SK-N-SH (cell line): ENCODE results near the gene NR2F1-AS1. TPM values are rescaled to one million over a fixed set of nuclear protein-coding genes. Genes with fewer than 3 reads are reported as not detected.
A peak's percentile ranks its signal among the peaks of the same experiment; 100 is the strongest.

ENCODE experiments used
- CTCF ChIA-PET: fragments of 300-600, 350-600 bp; formaldehyde crosslinking; extraction: SDS; loops from one replicate; lab custom pipeline; 2021; lab: Yijun Ruan, JAX
- POLR2A ChIA-PET: fragments of 350-600 bp; sonication (Branson Sonifier 250); formaldehyde crosslinking; extraction: SDS; loops from one replicate; lab custom pipeline; 2020; ENCODE audit warnings: antibody characterized with exemption, inconsistent platforms; lab: Yijun Ruan, JAX
- DNase-seq: peaks from one replicate; pipeline ENCODE4 v3.0.0; 2012
- H2AFZ ChIP-seq: fragments of 200-600 bp; sonication (generic); 2 replicates; pipeline ENCODE4 v1.8.1; 2016; ENCODE audit warnings: antibody characterized with exemption, mild to moderate bottlenecking, low read depth
- H3F3A ChIP-seq: fragments of 200-600 bp; sonication (generic); replicated peaks from 2 replicates; pipeline ENCODE3; 2016; ENCODE audit warnings: antibody characterized with exemption, mild to moderate bottlenecking; ENCODE audit not compliant: insufficient read depth
- H3K27ac ChIP-seq, 2 experiments: fragments of 200-500 bp in 1 of 2; fragments of 200-600 bp in 1 of 2; sonication (Bioruptor generic) in 1 of 2; sonication (generic), shearing (Covaris generic) in 1 of 2; 2 replicates each; pipeline versions ENCODE4 v1.5.1 to v1.6.1; 2014 to 2016; ENCODE audit warnings: low read depth in 2 of 2, inconsistent platforms in 1 of 2, low read length in 1 of 2, mild to moderate bottlenecking in 1 of 2, mixed read lengths in 1 of 2
- H3K27me3 ChIP-seq: fragments of 200-600 bp; sonication (generic), shearing (Covaris generic); 2 replicates; pipeline ENCODE4 v1.6.1; 2016; ENCODE audit warnings: mixed run types; ENCODE audit not compliant: insufficient read depth
- H3K36me3 ChIP-seq, 2 experiments: fragments of 200-500 bp in 1 of 2; fragments of 200-600 bp in 1 of 2; sonication (Bioruptor generic) in 1 of 2; sonication (generic) in 1 of 2; replicated peaks in 1 of 2; 2 replicates each; pipeline versions ENCODE3 to v1.5.1; 2014 to 2016; ENCODE audit warnings: low read length in 1 of 2, mild to moderate bottlenecking in 1 of 2; ENCODE audit not compliant: insufficient read depth in 2 of 2, control insufficient read depth in 1 of 2
- H3K4me1 ChIP-seq, 2 experiments: fragments of 200-500 bp in 1 of 2; fragments of 200-600 bp in 1 of 2; sonication (Bioruptor generic) in 1 of 2; sonication (generic), shearing (Covaris generic) in 1 of 2; 2 replicates each; pipeline versions ENCODE4 v1.5.1 to v1.6.1; 2014 to 2016; ENCODE audit warnings: low read depth in 1 of 2, low read length in 1 of 2, mixed run types in 1 of 2; ENCODE audit not compliant: insufficient read depth in 2 of 2, control insufficient read depth in 1 of 2
- H3K4me2 ChIP-seq: fragments of 200-600 bp; sonication (generic), shearing (Covaris generic); 2 replicates; pipeline ENCODE4 v1.6.1; 2017; ENCODE audit warnings: mixed run types
- H3K4me3 ChIP-seq, 2 experiments: fragments of 200-500 bp in 1 of 2; fragments of 200-600 bp in 1 of 2; sonication (Bioruptor generic) in 1 of 2; sonication (generic), shearing (Covaris generic) in 1 of 2; 2 replicates each; pipeline versions ENCODE4 v1.5.1 to v1.8.1; 2014 to 2016; ENCODE audit warnings: low read depth in 2 of 2, inconsistent platforms in 1 of 2, low read length in 1 of 2, mild to moderate bottlenecking in 1 of 2, mixed read lengths in 1 of 2, moderate library complexity in 1 of 2
- H3K79me2 ChIP-seq: fragments of 200-600 bp; sonication (generic); 2 replicates; pipeline ENCODE4 v1.8.1; 2017; ENCODE audit warnings: mild to moderate bottlenecking; ENCODE audit not compliant: insufficient read depth
- H3K9ac ChIP-seq: fragments of 200-600 bp; sonication (generic); 2 replicates; pipeline ENCODE4 v1.6.1; 2017; ENCODE audit warnings: mixed run types
- H3K9me2 ChIP-seq: fragments of 200-600 bp; sonication (generic); 2 replicates; pipeline ENCODE4 v1.6.1; 2017; ENCODE audit warnings: mixed run types
- H3K9me3 ChIP-seq: fragments of 200-600 bp; sonication (generic); 2 replicates; pipeline ENCODE4 v1.6.1; 2017; ENCODE audit warnings: mixed run types, mild to moderate bottlenecking, moderate library complexity
- H4K20me1 ChIP-seq: fragments of 200-600 bp; sonication (generic); 2 replicates; pipeline ENCODE4 v1.6.1; 2017; ENCODE audit warnings: mild to moderate bottlenecking, mixed run types; ENCODE audit not compliant: insufficient read depth
- ELF1 ChIP-seq: IDR thresholded peaks from 2 replicates; pipeline ENCODE4 v1.4.0; 2012
- EP300 ChIP-seq, 2 experiments: IDR thresholded peaks; 2 replicates each; pipeline versions ENCODE4 v1.4.0 to v1.6.1; 2012; ENCODE audit warnings: borderline replicate concordance in 1 of 2, low read depth in 1 of 2, low read length in 1 of 2
- EZH2phosphoT487 ChIP-seq: fragments of 200-600 bp; sonication (generic); IDR thresholded peaks from 2 replicates; pipeline ENCODE4 v1.6.1; 2017; ENCODE audit warnings: low read depth, mixed run types, mild to moderate bottlenecking, antibody characterized with exemption, moderate library complexity, borderline replicate concordance
- FOSL2 ChIP-seq: IDR thresholded peaks from 2 replicates; pipeline ENCODE4 v1.4.0; 2012; ENCODE audit warnings: low read depth, mild to moderate bottlenecking, moderate library complexity, borderline replicate concordance
- FOXJ3 ChIP-seq: sonication (generic); formaldehyde crosslinking; IDR thresholded peaks from 2 replicates; pipeline ENCODE4 v1.5.1; 2020; ENCODE audit warnings: mild to moderate bottlenecking, missing genetic modification reagents
- FOXM1 ChIP-seq: IDR thresholded peaks from 2 replicates; pipeline ENCODE4 v1.4.0; 2012; ENCODE audit warnings: low read depth, mild to moderate bottlenecking
- JUND ChIP-seq: IDR thresholded peaks from 2 replicates; pipeline ENCODE4 v1.4.0; 2012
- MEF2A ChIP-seq: IDR thresholded peaks from 2 replicates; pipeline ENCODE4 v1.4.0; 2012; ENCODE audit warnings: low read depth, borderline replicate concordance
- MXI1 ChIP-seq: IDR thresholded peaks from 2 replicates; pipeline ENCODE4 v1.6.1; 2012; ENCODE audit warnings: mild to moderate bottlenecking, low read depth, low read length, improper control_type of control experiment
- NRF1 ChIP-seq: IDR thresholded peaks from 2 replicates; pipeline ENCODE4 v1.6.1; 2012; ENCODE audit warnings: low read depth, mild to moderate bottlenecking, low read length
- POLR2AphosphoS5 ChIP-seq: IDR thresholded peaks from 2 replicates; pipeline ENCODE4 v1.6.1; 2012; ENCODE audit warnings: low read depth, low read length
- RAD21 ChIP-seq: IDR thresholded peaks from 2 replicates; pipeline ENCODE4 v1.6.1; 2012; ENCODE audit warnings: mild to moderate bottlenecking, low read length
- RCOR1 ChIP-seq: fragments of 150-350 bp; IDR thresholded peaks from 2 replicates; pipeline ENCODE4 v1.6.1; 2017; ENCODE audit warnings: antibody characterized with exemption, low read length
- RFX5 ChIP-seq: IDR thresholded peaks from 2 replicates; pipeline ENCODE4 v1.6.1; 2012; ENCODE audit warnings: mild to moderate bottlenecking, improper control_type of control experiment, low read length
- SMC3 ChIP-seq: IDR thresholded peaks from 2 replicates; pipeline ENCODE4 v1.6.1; 2012; ENCODE audit warnings: low read depth, low read length, improper control_type of control experiment
- TCF12 ChIP-seq: IDR thresholded peaks from 2 replicates; pipeline ENCODE4 v1.4.0; 2012
- TEAD4 ChIP-seq: IDR thresholded peaks from 2 replicates; pipeline ENCODE4 v1.4.0; 2012; ENCODE audit warnings: mild to moderate bottlenecking, borderline replicate concordance; ENCODE audit not compliant: insufficient read depth
- WGBS: methylation state at CpG from one replicate; pipeline ENCODE4 v1.1.6; 2017; ENCODE audit warnings: low lambda C conversion rate; 5-methylcytosine and 5-hydroxymethylcytosine counted together
- polyA plus RNA-seq, 3 experiments: library from polyadenylated mRNA; depleted of rRNA; stranded (reverse); fragments of >200 nt; gene quantifications; 2 replicates each; pipeline ENCODE4 v1.2.3, GENCODE V29; 2012
- TF ChIP-seq, protein P1 (sequence below): IDR thresholded peaks from 2 replicates; pipeline ENCODE4 v1.4.0; 2012; ENCODE audit warnings: low read depth, borderline replicate concordance
- TF ChIP-seq, protein P2 (sequence below): IDR thresholded peaks from 2 replicates; pipeline ENCODE4 v1.4.0; 2012; ENCODE audit warnings: low read depth
- TF ChIP-seq, protein P3 (sequence below): fragments of 150-350 bp; IDR thresholded peaks from 2 replicates; pipeline ENCODE4 v1.6.1; 2017; ENCODE audit warnings: antibody characterized with exemption, low read length, low read depth, borderline replicate concordance
- TF ChIP-seq, protein P4 (sequence below): fragments of 200-600 bp; sonication (generic); IDR thresholded peaks from 2 replicates; pipeline ENCODE4 v1.6.1; 2017; ENCODE audit warnings: antibody characterized with exemption, mild to moderate bottlenecking, moderate library complexity

NR2F1-AS1 gene
- polyA plus RNA-seq, 1 of the 3 experiments (the other 2 are of a cell fraction): 7.4 TPM

DNA sequence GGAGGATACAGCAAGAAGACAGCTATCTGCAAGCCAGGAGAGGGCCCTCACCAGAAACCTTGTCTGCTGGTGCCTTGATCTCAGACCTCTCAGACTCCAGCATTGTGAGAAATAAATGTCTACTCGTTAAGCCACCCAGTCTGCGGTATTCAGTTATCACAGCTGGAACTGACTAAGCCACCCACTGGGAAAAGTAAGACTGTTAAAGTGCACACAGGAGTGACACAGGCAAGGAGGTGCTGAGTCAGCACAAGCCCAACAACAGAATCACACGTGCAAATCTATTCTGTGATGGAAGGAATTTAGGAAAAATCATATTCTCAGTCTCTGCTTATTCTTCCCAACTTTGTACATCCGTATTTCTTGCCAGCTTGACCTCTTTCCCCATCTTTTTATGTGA is 200.0 kb downstream of the NR2F1-AS1 start:
- Histone ChIP-seq H3K4me2 (no peak overlapping the region), H2AFZ (no peak overlapping the region), H3K27ac (no peak overlapping the region), H4K20me1 (no peaks in the 10 kb centered on the region), H3K4me3 (no peak overlapping the region), H3K36me3 (no peaks in the 10 kb centered on the region), H3K79me2 (no peaks in the 10 kb centered on the region), H3K9me2 (no peaks in the 10 kb centered on the region), H3K4me1 (peaks cover 0 to 7% of the 10 kb centered on the region in 2 experiments; a peak in 2 of 4 replicates), H3K9ac (no peak overlapping the region), H3F3A (no peaks in the 10 kb centered on the region), H3K27me3 (no peaks in the 10 kb centered on the region), H3K9me3 (no peaks in the 10 kb centered on the region)
- ChIA-PET CTCF (interaction anchor here (1.1 kb wide), 1 partner anchor 13 kb away, joined by 3 read pairs; no protein-coding TSS in a partner anchor), POLR2A (no interaction called here)
- 84% methylated on average over 4 of the region's 4 CpGs for WGBS
- DNase-seq: no peak
- no peak for TF ChIP-seq TEAD4
- TF ChIP-seq RFX5: no peak
- TF ChIP-seq MXI1: no peak
- TF ChIP-seq JUND: no peak
- TF ChIP-seq POLR2AphosphoS5: no peak
- TF ChIP-seq, protein P1, sequence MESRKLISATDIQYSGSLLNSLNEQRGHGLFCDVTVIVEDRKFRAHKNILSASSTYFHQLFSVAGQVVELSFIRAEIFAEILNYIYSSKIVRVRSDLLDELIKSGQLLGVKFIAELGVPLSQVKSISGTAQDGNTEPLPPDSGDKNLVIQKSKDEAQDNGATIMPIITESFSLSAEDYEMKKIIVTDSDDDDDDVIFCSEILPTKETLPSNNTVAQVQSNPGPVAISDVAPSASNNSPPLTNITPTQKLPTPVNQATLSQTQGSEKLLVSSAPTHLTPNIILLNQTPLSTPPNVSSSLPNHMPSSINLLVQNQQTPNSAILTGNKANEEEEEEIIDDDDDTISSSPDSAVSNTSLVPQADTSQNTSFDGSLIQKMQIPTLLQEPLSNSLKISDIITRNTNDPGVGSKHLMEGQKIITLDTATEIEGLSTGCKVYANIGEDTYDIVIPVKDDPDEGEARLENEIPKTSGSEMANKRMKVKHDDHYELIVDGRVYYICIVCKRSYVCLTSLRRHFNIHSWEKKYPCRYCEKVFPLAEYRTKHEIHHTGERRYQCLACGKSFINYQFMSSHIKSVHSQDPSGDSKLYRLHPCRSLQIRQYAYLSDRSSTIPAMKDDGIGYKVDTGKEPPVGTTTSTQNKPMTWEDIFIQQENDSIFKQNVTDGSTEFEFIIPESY: no peak
- TF ChIP-seq FOSL2: no peak
- TF ChIP-seq EP300 (IDR thresholded peaks at IDR 0.05; ENCODE audit: borderline replicate concordance in 1 of 2, low read depth in 1 of 2, low read length in 1 of 2): no peak
- no peak for TF ChIP-seq RCOR1
- TF ChIP-seq, protein P2, sequence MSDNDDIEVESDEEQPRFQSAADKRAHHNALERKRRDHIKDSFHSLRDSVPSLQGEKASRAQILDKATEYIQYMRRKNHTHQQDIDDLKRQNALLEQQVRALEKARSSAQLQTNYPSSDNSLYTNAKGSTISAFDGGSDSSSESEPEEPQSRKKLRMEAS: no peak
- TF ChIP-seq NRF1: no peak
- TF ChIP-seq, protein P3, sequence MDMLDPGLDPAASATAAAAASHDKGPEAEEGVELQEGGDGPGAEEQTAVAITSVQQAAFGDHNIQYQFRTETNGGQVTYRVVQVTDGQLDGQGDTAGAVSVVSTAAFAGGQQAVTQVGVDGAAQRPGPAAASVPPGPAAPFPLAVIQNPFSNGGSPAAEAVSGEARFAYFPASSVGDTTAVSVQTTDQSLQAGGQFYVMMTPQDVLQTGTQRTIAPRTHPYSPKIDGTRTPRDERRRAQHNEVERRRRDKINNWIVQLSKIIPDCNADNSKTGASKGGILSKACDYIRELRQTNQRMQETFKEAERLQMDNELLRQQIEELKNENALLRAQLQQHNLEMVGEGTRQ: no peak
- TF ChIP-seq SMC3: no peak
- TF ChIP-seq FOXJ3: no peak
- no peak for TF ChIP-seq EZH2phosphoT487
- no peak for TF ChIP-seq MEF2A

DNA sequence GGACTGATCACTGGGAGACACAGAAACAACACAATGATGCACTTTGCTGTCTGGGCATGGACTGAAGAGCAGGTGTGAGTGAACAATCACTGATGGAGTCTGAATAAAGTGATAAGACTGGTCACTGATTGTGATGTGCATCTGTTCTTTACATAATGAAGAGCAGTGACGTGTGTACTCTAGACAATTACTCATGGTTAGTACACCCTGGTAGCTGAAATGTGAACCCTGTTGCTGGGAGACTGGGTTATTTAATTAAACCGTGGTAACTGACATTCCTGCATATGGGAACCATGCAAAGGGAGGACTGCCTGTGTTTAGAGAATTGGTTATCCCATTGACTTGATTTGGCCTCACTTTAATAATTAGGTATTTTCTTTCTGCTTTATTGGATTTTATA is 202.9 kb downstream of the NR2F1-AS1 start:
- Histone ChIP-seq H3K4me1 (no peaks in the 10 kb centered on the region), H3K27me3 (no peaks in the 10 kb centered on the region), H3K79me2 (no peaks in the 10 kb centered on the region), H3K27ac (peak overlapping the region in 1 of 2 experiments; percentile 8; a peak in 1 of 4 replicates), H3K4me2 (no peak overlapping the region), H3F3A (no peaks in the 10 kb centered on the region), H4K20me1 (no peaks in the 10 kb centered on the region), H3K9ac (no peak overlapping the region), H3K4me3 (no peak overlapping the region), H3K9me2 (no peaks in the 10 kb centered on the region), H2AFZ (no peak overlapping the region), H3K9me3 (no peaks in the 10 kb centered on the region), H3K36me3 (no peaks in the 10 kb centered on the region)
- ChIA-PET CTCF (no interaction called here), POLR2A (no interaction called here)
- WGBS: 20% methylated on average over 2 of the region's 2 CpGs
- DNase-seq: no peak
- TF ChIP-seq EP300 (IDR thresholded peaks at IDR 0.05; ENCODE audit: borderline replicate concordance in 1 of 2, low read depth in 1 of 2, low read length in 1 of 2) (peak in 1 of 2 experiments; percentile 33; a peak in 1 of 4 replicates), ELF1 (no peak), RAD21 (no peak), MXI1 (no peak), TCF12 (peak; percentile 13; the same call in 1 of the 2 replicates), SMC3 (no peak), FOXM1 (no peak), EZH2phosphoT487 (no peak), FOXJ3 (no peak)
- TF ChIP-seq, protein P1: no peak
- TF ChIP-seq, protein P2: no peak
- TF ChIP-seq, protein P4, sequence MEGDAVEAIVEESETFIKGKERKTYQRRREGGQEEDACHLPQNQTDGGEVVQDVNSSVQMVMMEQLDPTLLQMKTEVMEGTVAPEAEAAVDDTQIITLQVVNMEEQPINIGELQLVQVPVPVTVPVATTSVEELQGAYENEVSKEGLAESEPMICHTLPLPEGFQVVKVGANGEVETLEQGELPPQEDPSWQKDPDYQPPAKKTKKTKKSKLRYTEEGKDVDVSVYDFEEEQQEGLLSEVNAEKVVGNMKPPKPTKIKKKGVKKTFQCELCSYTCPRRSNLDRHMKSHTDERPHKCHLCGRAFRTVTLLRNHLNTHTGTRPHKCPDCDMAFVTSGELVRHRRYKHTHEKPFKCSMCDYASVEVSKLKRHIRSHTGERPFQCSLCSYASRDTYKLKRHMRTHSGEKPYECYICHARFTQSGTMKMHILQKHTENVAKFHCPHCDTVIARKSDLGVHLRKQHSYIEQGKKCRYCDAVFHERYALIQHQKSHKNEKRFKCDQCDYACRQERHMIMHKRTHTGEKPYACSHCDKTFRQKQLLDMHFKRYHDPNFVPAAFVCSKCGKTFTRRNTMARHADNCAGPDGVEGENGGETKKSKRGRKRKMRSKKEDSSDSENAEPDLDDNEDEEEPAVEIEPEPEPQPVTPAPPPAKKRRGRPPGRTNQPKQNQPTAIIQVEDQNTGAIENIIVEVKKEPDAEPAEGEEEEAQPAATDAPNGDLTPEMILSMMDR: no peak
